ENCODE data around the gene PIKFYVE. TPM values are rescaled to one million over a fixed set of nuclear protein-coding genes. Genes with fewer than 3 reads are reported as not detected.

PIKFYVE gene
- total RNA-seq, 3 donors from 2014 or later, result 33.8 to 55.8 (median 45.1) TPM

GRCh38 chr2:208227581-208228232 is 38.3 kb upstream of the PIKFYVE start:
- no peaks in the 10 kb centered on the region for H3K4me1 ChIP-seq
- no peak overlapping the region for H3K27ac ChIP-seq
- no peaks in the 10 kb centered on the region for H3K27me3 ChIP-seq
- no peak for DNase-seq (ENCODE audit: low spot score in 2 of 2)
- peaks cover 0 to 11% of the 10 kb centered on the region in 2 donors for H3K9me3 ChIP-seq
- intact Hi-C loops (cut with DNase I; ENCODE audit: low total_unique reads), result no loop called here
- H3K4me3 ChIP-seq, result no peak overlapping the region
- TF ChIP-seq POLR2A (IDR thresholded peaks at IDR 0.05), result no peak
- TF ChIP-seq CTCF (IDR thresholded peaks at IDR 0.05), result no peak
- no peak for TF ChIP-seq POLR2AphosphoS5 (IDR thresholded peaks at IDR 0.05)
- H3K36me3 ChIP-seq, result no peaks in the 10 kb centered on the region

GRCh38 chr2:208228476-208228875 is 37.6 kb upstream of the PIKFYVE start:
- no peak for TF ChIP-seq POLR2AphosphoS5 (IDR thresholded peaks at IDR 0.05)
- TF ChIP-seq POLR2A (IDR thresholded peaks at IDR 0.05), result no peak
- Histone ChIP-seq H3K4me3 (no peak overlapping the region), H3K27ac (no peak overlapping the region), H3K27me3 (no peaks in the 10 kb centered on the region), H3K9me3 (peaks cover 0 to 11% of the 10 kb centered on the region in 2 donors), H3K36me3 (no peaks in the 10 kb centered on the region), H3K4me1 (no peaks in the 10 kb centered on the region)
- intact Hi-C loops (cut with DNase I; ENCODE audit: low total_unique reads), result no loop called here
- DNase-seq (ENCODE audit: low spot score in 2 of 2), result no peak

- Histone ChIP-seq H3K4me3 (no peak overlapping the region), H3K27ac (no peak overlapping the region), H3K27me3 (no peaks in the 10 kb centered on the region), H3K9me3 (peaks cover 0 to 11% of the 10 kb centered on the region in 2 donors), H3K4me1 (no peaks in the 10 kb centered on the region), H3K36me3 (no peaks in the 10 kb centered on the region)
- TF ChIP-seq POLR2A (IDR thresholded peaks at IDR 0.05) (no peak), CTCF (IDR thresholded peaks at IDR 0.05) (no peak), POLR2AphosphoS5 (IDR thresholded peaks at IDR 0.05) (no peak)
- intact Hi-C loops (cut with DNase I; ENCODE audit: low total_unique reads), result no loop called here
- DNase-seq (ENCODE audit: low spot score in 2 of 2), result no peak
Measured at GRCh38 chr2:208234786-208235185, 31.3 kb upstream of the PIKFYVE start.

- no peak for TF ChIP-seq CTCF (IDR thresholded peaks at IDR 0.05)
- TF ChIP-seq POLR2A (IDR thresholded peaks at IDR 0.05), result no peak
- no peak for TF ChIP-seq POLR2AphosphoS5 (IDR thresholded peaks at IDR 0.05)
- intact Hi-C loops (cut with DNase I; ENCODE audit: low total_unique reads), result no loop called here
- Histone ChIP-seq H3K27me3 (no peaks in the 10 kb centered on the region), H3K27ac (no peak overlapping the region), H3K4me1 (no peaks in the 10 kb centered on the region), H3K4me3 (no peak overlapping the region), H3K9me3 (peaks cover 0 to 11% of the 10 kb centered on the region in 2 donors), H3K36me3 (no peaks in the 10 kb centered on the region)
- no peak for DNase-seq (ENCODE audit: low spot score in 2 of 2)
Measured at GRCh38 chr2:208235860-208236259, 30.2 kb upstream of the PIKFYVE start.

GRCh38 chr2:208239770-208240493 is 26.1 kb upstream of the PIKFYVE start:
- Histone ChIP-seq H3K36me3 (no peaks in the 10 kb centered on the region), H3K27me3 (no peaks in the 10 kb centered on the region), H3K4me1 (no peaks in the 10 kb centered on the region), H3K4me3 (no peak overlapping the region), H3K27ac (no peak overlapping the region), H3K9me3 (no peaks in the 10 kb centered on the region)
- TF ChIP-seq POLR2AphosphoS5 (IDR thresholded peaks at IDR 0.05), result no peak
- TF ChIP-seq CTCF (IDR thresholded peaks at IDR 0.05), result no peak
- no peak for TF ChIP-seq POLR2A (IDR thresholded peaks at IDR 0.05)
- intact Hi-C loops (cut with DNase I; ENCODE audit: low total_unique reads), result no loop called here
- no peak for DNase-seq (ENCODE audit: low spot score in 2 of 2)

Measured in breast epithelium (tissue), 4 donors.